ENCODE results near the gene CETN2.
"Not testable (repeated sequence)": the region's sequence is repeated elsewhere in the genome, so short reads cannot be mapped to it uniquely, and the experiment has no call there.

The CETN2 gene

GRCh38 chrX:152832520-152832919 lies 2.0 kb upstream of the CETN2 start:
- no peak for DNase-seq (ENCODE audit: low read depth)

GRCh38 chrX:152831391-152831790 lies 834 bp upstream of the CETN2 start:
- no peak for DNase-seq (ENCODE audit: low read depth)

GRCh38 chrX:152824841-152825374 lies 5.6 kb downstream of the CETN2 start:
- DNase-seq (ENCODE audit: low read depth), result no peak

- DNase-seq (ENCODE audit: low read depth), result no peak
Observed at GRCh38 chrX:152823657-152824056, 6.9 kb downstream of the CETN2 start.

- no peak for DNase-seq (ENCODE audit: low read depth)
Observed at GRCh38 chrX:152822383-152823086, 8.0 kb downstream of the CETN2 start.

- no peak for DNase-seq (ENCODE audit: low read depth)
Observed at GRCh38 chrX:152821145-152821765, 9.3 kb downstream of the CETN2 start.

- DNase-seq (ENCODE audit: low read depth), result no peak
Observed at GRCh38 chrX:152819732-152820131, 10.8 kb downstream of the CETN2 start.

- DNase-seq (ENCODE audit: low read depth), result no peak
Observed at GRCh38 chrX:152819266-152819665, 11.3 kb downstream of the CETN2 start.

GRCh38 chrX:152818356-152818755 lies 12.2 kb downstream of the CETN2 start:
- DNase-seq (ENCODE audit: low read depth), result no peak

GRCh38 chrX:152817078-152817764 lies 13.3 kb downstream of the CETN2 start:
- no peak for DNase-seq (ENCODE audit: low read depth)

GRCh38 chrX:152814048-152814447 lies 16.5 kb downstream of the CETN2 start:
- no peak for DNase-seq (ENCODE audit: low read depth)

- no peak for DNase-seq (ENCODE audit: low read depth)
Observed at GRCh38 chrX:152813206-152813605, 17.4 kb downstream of the CETN2 start.

GRCh38 chrX:152810403-152810802 lies 20.2 kb downstream of the CETN2 start:
- no peak for DNase-seq (ENCODE audit: low read depth)

GRCh38 chrX:152806035-152806434 lies 24.5 kb downstream of the CETN2 start:
- DNase-seq (ENCODE audit: low read depth), result no peak

- no peak for DNase-seq (ENCODE audit: low read depth)
Observed at GRCh38 chrX:152798945-152799344, 31.6 kb downstream of the CETN2 start.

- not testable (repeated sequence) for DNase-seq (ENCODE audit: low read depth)
Observed at GRCh38 chrX:152787062-152787461, 43.5 kb downstream of the CETN2 start.
